ENCODE data around the gene LHFPL6.

DNA sequence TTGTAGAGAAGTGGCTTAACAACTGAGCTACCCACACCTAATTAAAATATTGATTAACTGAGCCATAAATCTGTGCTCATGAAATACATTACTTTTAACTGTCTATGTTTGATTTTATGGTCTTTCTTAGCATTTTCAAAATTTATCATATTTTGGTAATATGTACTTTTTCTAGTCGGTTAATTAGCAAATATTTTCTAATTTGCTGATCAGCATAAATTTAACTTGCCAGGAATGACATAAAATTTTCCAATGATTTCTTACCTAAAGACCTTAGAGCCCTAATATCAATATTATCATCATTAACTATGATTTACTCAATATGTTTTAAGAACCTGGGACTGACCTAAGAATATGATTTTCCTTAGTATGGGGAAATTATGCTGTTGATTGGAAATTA lies 32.6 kb upstream of the LHFPL6 start:
- TF ChIP-seq, protein P1, sequence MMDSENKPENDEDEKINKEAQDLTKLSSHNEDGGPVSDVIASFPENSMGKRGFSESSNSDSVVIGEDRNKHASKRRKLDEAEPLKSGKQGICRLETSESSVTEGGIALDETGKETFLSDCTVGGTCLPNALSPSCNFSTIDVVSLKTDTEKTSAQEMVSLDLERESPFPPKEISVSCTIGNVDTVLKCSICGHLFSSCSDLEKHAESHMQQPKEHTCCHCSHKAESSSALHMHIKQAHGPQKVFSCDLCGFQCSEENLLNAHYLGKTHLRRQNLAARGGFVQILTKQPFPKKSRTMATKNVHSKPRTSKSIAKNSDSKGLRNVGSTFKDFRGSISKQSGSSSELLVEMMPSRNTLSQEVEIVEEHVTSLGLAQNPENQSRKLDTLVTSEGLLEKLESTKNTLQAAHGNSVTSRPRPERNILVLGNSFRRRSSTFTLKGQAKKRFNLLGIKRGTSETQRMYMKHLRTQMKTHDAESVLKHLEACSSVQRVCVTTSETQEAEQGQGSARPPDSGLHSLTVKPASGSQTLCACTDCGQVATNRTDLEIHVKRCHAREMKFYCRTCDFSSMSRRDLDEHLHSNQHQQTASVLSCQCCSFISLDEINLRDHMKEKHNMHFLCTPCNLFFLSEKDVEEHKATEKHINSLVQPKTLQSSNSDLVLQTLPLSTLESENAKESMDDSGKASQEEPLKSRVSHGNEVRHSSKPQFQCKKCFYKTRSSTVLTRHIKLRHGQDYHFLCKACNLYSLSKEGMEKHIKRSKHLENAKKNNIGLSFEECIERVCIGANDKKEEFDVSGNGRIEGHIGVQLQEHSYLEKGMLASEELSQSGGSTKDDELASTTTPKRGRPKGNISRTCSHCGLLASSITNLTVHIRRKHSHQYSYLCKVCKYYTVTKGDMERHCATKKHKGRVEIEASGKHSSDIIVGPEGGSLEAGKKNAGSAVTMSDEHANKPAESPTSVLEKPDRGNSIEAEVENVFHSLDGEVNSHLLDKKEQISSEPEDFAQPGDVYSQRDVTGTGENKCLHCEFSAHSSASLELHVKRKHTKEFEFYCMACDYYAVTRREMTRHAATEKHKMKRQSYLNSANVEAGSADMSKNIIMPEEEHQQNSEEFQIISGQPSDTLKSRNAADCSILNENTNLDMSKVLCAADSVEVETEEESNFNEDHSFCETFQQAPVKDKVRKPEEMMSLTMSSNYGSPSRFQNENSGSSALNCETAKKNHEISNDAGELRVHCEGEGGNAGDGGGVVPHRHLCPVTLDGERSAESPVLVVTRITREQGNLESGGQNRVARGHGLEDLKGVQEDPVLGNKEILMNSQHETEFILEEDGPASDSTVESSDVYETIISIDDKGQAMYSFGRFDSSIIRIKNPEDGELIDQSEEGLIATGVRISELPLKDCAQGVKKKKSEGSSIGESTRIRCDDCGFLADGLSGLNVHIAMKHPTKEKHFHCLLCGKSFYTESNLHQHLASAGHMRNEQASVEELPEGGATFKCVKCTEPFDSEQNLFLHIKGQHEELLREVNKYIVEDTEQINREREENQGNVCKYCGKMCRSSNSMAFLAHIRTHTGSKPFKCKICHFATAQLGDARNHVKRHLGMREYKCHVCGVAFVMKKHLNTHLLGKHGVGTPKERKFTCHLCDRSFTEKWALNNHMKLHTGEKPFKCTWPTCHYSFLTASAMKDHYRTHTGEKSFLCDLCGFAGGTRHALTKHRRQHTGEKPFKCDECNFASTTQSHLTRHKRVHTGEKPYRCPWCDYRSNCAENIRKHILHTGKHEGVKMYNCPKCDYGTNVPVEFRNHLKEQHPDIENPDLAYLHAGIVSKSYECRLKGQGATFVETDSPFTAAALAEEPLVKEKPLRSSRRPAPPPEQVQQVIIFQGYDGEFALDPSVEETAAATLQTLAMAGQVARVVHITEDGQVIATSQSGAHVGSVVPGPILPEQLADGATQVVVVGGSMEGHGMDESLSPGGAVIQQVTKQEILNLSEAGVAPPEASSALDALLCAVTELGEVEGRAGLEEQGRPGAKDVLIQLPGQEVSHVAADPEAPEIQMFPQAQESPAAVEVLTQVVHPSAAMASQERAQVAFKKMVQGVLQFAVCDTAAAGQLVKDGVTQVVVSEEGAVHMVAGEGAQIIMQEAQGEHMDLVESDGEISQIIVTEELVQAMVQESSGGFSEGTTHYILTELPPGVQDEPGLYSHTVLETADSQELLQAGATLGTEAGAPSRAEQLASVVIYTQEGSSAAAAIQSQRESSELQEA (IDR thresholded peaks at IDR 0.05; ENCODE audit: low read depth) = no peak
- TF ChIP-seq, protein P2, sequence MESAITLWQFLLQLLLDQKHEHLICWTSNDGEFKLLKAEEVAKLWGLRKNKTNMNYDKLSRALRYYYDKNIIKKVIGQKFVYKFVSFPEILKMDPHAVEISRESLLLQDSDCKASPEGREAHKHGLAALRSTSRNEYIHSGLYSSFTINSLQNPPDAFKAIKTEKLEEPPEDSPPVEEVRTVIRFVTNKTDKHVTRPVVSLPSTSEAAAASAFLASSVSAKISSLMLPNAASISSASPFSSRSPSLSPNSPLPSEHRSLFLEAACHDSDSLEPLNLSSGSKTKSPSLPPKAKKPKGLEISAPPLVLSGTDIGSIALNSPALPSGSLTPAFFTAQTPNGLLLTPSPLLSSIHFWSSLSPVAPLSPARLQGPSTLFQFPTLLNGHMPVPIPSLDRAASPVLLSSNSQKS (CRISPR knock-in tag; IDR thresholded peaks at IDR 0.05) = no peak
- TF ChIP-seq RAD21 (CRISPR knock-in tag; conservative IDR thresholded peaks at IDR 0.05 in 1 of 2, IDR thresholded peaks at IDR 0.05 in 1 of 2) (no peak), ATF2 (CRISPR knock-in tag; IDR thresholded peaks at IDR 0.05) (no peak), ZBTB17 (CRISPR knock-in tag; IDR thresholded peaks at IDR 0.05) (no peak), STAT5B (CRISPR knock-in tag; IDR thresholded peaks at IDR 0.05) (no peak), TCF7 (IDR thresholded peaks at IDR 0.05; ENCODE audit: borderline replicate concordance) (no peak), DNMT1 (IDR thresholded peaks at IDR 0.05) (no peak), FOS (IDR thresholded peaks at IDR 0.05; ENCODE audit: extremely low read depth, insufficient read length) (no peak), ZNF354B (CRISPR knock-in tag; IDR thresholded peaks at IDR 0.05) (no peak)
- TF ChIP-seq, protein P3, sequence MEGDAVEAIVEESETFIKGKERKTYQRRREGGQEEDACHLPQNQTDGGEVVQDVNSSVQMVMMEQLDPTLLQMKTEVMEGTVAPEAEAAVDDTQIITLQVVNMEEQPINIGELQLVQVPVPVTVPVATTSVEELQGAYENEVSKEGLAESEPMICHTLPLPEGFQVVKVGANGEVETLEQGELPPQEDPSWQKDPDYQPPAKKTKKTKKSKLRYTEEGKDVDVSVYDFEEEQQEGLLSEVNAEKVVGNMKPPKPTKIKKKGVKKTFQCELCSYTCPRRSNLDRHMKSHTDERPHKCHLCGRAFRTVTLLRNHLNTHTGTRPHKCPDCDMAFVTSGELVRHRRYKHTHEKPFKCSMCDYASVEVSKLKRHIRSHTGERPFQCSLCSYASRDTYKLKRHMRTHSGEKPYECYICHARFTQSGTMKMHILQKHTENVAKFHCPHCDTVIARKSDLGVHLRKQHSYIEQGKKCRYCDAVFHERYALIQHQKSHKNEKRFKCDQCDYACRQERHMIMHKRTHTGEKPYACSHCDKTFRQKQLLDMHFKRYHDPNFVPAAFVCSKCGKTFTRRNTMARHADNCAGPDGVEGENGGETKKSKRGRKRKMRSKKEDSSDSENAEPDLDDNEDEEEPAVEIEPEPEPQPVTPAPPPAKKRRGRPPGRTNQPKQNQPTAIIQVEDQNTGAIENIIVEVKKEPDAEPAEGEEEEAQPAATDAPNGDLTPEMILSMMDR (IDR thresholded peaks at IDR 0.05 in 2 of 3, conservative IDR thresholded peaks at IDR 0.05 in 1 of 3; ENCODE audit: insufficient read depth in 2 of 3, low read depth in 1 of 3, low read length in 3 of 3) = no peak
- TF ChIP-seq, protein P4, sequence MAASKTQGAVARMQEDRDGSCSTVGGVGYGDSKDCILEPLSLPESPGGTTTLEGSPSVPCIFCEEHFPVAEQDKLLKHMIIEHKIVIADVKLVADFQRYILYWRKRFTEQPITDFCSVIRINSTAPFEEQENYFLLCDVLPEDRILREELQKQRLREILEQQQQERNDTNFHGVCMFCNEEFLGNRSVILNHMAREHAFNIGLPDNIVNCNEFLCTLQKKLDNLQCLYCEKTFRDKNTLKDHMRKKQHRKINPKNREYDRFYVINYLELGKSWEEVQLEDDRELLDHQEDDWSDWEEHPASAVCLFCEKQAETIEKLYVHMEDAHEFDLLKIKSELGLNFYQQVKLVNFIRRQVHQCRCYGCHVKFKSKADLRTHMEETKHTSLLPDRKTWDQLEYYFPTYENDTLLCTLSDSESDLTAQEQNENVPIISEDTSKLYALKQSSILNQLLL (CRISPR knock-in tag; IDR thresholded peaks at IDR 0.05; ENCODE audit: borderline replicate concordance) = no peak
- TF ChIP-seq, protein P5, sequence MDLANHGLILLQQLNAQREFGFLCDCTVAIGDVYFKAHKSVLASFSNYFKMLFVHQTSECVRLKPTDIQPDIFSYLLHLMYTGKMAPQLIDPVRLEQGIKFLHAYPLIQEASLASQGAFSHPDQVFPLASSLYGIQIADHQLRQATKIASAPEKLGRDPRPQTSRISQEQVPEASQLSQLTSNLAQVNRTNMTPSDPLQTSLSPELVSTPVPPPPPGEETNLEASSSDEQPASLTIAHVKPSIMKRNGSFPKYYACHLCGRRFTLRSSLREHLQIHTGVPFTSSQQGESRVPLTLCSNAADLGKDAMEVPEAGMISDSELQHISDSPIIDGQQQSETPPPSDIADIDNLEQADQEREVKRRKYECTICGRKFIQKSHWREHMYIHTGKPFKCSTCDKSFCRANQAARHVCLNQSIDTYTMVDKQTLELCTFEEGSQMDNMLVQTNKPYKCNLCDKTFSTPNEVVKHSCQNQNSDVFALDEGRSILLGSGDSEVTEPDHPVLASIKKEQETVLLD (IDR thresholded peaks at IDR 0.05) = no peak
- TF ChIP-seq, protein P6, sequence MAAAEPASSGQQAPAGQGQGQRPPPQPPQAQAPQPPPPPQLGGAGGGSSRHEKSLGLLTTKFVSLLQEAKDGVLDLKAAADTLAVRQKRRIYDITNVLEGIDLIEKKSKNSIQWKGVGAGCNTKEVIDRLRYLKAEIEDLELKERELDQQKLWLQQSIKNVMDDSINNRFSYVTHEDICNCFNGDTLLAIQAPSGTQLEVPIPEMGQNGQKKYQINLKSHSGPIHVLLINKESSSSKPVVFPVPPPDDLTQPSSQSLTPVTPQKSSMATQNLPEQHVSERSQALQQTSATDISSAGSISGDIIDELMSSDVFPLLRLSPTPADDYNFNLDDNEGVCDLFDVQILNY (CRISPR knock-in tag; IDR thresholded peaks at IDR 0.05) = no peak
